ENCODE data around the gene CD81.
A peak's percentile ranks its signal among the peaks of the same experiment; 100 is the strongest.

The CD81 gene

DNA sequence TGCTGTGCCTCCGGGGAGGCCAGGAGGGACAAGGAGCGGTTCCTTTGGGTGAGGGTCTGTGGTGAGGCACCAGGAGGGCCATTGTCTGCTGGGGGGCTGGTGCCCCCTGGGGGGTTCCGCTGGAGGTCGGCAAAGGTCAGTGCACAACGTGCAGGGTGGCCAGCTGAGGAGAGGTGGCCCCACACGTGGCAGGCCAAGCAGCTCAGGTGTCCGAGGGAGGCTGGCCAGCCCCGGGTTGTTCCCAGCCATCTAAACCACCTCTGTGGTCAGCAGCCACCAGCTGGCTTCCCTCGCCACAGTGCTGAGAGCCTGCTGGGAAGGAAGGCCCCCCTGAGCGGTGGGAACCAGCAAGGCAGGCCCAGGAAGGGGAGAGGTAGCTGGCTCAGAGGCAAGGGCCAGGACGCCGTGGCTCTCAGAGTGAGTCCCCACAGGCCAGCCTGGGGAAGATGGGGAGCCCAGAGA is 27.7 kb downstream of the CD81 start:
- no peak for DNase-seq (ENCODE audit: low read depth)

DNA sequence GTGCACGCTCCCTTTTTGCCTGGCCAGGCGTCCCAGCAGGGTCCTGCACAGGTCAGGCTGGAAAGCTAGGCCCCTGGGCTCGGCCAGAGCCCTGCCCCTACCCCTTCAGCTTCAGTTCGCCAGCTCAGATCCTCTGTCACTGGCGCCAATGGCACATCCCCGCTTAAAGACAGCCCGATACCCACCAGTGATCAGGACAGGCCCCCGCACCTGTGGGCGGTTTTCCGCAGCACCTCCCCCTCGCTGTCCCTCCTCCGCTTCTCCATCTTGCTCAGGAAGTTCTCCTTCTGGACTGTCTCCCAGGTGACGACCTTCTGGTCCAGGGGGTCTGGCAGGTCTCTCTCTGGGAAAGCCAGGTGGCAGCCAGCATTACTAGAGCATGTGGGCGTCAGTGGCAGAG is 29.3 kb downstream of the CD81 start:
- DNase-seq (ENCODE audit: low read depth), result no peak

DNA sequence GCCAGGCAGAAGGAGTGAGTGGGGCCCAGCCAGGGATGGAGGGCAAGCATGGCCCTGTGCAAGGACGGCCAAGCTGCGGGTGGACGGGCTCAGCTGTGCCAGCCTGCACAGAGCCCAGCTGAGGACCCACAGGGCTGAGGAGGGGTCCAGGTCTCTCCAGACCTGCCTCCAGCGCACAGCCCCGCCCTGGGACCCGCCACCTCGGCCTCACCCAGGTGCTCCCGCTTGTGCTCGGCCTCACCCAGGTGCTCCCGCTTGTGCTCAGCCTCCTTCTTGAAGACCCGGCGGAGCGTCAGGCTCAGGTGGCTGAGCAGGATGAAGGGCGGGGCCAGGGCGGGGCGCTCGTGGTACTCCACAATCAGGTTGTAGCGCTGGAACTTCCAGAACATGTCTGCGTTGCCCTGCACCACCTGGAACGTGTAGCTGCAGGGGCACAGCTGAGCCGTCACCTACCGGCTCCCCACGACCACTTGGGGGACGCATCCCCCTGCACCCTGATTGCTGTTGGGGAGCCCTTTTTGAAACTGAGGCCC is 29.8 kb downstream of the CD81 start:
- DNase-seq (ENCODE audit: low read depth), result no peak

DNA sequence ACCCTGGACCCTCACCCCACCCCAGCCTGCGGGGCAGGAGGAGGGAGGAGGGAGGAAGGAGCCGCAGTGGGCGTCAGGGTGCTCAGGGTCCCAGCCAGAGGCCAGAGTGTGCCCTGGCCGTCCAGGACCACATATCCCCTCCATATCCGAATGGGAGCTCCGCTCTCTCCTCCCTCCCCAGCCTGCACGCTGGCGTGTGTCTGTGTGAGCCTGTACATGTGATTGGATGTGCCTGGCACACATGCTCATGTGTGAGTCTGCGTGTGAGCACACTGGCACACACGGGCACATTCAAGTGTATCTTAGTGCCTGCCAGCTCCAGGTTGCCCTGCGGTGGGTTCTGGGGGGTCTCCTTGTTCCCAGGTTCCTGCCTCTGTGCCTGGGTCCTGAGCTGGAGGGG is 31.6 kb downstream of the CD81 start:
- no peak for DNase-seq (ENCODE audit: low read depth)

DNA sequence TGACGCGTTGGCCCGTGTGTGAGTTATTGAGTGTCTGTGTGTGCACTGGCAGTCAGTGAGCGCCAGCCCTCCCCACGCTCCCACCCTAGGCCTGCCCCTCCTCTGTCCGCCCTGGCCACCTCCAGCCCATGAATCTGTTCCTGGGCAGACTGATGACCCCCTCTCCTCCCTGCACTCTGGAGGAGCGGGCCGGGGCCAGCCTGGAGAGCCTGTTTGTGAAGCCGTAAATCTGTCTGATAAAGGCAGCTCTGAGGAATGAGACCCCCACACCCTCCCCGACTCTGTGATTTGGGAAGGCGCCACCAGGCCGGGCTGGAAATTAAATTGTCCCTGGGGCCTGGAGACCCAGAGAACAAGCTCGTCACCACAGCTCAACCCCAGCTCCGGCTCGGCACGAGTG is 32.0 kb downstream of the CD81 start:
- DNase-seq (ENCODE audit: low read depth), result no peak

DNA sequence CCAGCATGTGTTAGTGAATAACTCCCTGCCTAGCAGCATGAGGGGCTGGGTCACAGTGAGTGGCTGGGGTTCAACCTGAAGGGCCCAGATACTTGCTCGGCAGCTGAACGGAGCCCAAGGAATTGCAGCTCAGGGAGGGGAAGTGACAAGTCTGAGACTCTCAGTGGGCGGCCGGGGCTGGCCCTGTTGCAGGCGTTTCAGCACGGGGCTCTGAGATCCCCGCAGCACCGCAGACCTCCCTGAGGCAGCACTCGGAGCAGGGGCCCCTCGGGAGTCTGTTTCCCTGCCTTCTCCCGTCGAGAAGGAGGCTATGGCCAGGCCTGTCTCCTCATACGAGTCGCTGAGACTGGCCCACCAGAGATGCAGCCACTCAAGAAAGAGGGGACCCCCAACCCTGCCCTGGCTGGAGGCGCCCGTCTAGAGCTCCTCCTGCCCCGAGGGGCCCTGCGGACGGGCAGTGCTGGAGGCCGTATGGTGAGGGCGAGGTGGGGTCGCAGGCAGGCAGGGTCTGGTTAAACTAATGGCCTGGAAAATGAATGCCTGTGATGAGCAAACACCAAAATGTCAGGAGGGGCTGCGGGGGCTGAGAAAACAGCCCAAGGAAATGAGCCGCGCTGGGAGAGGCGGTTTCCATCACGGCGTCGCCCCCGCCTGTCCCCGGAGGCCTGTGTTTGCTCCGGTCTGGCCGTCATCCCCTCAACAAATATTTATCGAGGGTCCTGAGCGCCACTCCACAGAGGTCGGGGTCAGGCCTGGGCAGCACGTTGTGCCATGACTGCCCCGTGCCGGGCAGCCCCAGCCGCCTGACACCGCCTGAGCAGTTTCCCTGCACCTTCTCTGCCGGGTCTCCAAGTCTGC is 32.7 kb downstream of the CD81 start:
- DNase-seq (ENCODE audit: low read depth), result no peak

DNA sequence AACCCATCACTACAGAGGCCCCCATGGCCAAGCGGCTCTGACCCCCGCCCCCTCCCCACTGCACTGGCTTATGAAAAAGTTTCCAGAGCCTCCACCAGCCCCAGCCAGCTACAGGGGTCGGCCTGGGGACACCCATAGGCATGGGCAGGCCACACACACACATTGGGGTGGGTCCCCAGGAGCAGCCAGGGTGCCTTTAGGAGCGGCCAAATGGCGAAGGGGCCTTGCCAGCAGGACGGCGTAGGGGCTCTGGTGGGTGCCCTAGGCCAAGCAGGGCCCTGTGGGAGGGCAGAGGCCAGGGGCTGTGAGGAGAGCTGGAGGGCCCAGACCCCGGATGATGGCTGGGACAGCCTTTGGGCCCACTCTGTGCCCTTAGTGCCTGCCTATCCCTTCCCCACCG is 33.5 kb downstream of the CD81 start:
- no peak for DNase-seq (ENCODE audit: low read depth)

DNA sequence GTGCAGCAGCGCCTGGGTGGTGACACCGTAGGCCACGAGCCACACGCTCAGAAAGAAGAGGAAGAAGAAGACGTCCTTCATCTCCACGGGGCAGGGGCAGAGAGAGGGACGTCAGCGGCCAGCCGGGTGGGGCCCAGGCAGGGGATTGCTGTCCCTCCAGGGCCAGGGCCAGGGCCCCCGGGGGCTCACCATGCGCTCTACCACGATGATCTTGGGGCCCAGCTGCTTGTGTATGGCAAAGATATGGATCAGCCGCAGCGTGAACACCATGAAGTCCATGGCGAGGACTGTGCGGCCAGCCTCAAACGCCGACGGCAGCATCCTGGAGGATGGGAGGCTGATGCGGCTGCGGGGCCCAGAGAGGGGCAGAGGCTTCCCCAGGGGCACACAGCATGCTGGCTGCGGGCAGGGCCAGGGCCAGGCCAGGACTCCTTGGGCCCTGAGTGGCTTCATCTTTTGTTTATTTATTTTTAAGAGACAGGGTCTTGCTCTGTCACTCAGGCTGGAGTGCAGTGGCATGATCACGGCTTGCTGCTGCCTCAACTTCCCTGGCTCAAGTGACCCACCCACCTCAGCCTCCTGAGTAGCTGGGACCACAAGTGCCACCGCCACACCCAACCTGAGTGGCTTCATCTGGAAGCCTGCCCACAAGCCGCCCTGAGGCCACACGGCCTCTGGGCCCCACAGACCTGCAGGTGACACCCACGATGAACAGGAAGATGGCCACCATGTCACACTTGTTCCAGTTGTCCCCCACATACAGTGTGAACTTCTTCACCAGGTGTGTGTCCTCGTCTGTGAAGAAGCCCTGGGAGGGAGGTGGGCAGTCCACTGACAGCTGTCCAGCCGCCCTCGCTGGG is 34.6 kb downstream of the CD81 start:
- DNase-seq (ENCODE audit: low read depth), result no peak

DNA sequence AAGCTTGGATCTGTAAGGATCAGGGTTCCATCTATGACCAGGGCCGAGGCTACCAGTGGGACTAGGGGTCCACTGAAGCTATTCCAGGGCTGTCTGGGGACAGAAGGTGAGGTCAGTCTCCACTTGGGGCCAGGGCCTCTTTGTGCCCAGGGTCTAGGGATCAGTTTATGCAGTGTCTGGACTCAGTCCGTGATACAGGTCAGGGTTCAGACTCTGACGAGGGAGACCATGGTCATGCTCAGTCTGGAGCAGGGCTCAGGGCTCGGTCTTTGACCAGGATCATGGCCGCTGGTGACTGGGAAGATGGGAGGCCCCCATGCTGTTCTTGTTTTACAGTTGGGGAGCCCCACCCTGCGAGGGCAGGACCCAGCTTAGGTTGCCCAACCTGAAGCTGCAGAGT is 35.2 kb downstream of the CD81 start:
- no peak for DNase-seq (ENCODE audit: low read depth)

DNA sequence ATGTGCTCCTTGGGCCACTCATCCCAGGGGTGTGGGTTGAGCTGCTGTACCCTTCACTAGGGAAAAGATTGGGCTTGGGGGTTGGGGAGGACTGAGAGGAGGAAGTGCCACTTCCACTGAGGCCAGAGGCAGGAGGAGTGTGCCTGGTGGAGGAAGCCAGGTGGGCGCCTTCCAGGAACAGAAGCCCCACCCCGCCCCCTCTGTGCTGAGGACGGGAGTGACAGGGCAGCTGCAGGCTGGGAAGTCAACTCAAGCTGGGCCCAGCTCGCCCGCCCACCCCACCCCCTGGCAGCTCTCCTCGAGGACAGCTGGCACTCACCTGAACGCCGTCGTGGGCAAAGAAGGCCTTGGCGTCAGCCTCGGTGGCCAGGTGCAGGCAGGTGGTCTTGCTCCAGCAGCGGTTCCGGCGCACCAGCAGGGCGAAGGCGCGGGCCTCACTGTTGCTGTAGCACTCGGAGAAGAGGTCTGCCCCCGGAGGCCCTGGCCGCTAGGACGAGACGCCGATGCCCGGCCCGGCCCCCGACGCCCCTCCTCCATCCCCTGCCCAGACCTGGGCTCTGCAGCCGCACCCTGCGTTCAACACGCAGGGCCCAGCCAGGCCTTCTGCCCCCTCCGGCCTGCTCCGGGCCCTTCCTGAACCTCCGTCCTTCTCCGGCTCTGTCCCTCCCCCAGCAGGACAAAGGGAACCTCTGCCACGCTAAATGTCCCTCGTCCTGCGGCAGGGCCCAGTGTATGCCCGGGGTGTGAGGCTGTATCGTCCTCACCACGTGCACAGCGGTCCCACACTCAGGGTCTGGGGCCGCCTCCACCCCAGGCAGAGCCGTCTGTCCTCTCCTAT is 36.9 kb downstream of the CD81 start:
- no peak for DNase-seq (ENCODE audit: low read depth)

DNA sequence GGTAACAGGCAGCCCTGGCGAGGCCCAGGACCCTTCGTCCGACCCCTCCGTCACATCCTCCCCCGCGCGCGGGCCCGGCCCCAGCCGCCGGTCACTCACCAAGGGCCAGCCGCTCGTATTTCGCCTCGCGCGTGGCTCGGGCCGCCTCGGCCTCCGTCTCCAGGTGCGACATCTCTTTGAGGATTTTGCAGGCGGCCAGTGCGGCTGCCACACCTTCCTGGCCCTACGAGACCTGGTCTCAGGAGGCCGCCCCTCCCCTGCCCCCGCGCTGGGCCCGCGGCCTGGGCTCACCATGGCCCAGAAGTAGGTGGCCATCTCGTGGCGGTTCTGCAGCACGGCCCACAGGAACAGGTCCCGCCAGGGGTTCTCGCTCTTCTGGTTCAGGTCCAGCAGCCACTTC is 37.5 kb downstream of the CD81 start:
- no peak for DNase-seq (ENCODE audit: low read depth)

DNA sequence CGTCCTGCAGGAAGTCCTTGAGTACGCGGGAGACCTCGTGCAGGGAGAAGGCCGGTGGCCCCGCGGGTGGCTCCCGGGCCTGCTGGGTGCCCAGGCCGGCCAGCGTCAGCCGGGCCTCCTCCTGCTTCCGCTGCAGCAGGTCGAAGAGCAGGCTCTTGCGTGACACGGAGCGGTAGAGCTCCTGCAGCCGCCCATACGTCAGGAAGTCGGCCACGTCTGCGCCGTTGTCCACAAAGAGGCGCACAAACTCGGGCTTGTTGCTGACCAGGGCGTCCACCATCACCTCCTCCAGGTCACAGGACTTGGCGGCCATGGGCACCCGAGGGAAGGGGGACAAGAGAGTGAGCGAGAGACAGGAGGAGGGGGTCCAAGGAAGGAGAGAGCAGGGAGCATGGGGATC is 38.1 kb downstream of the CD81 start:
- no peak for DNase-seq (ENCODE audit: low read depth)

DNA sequence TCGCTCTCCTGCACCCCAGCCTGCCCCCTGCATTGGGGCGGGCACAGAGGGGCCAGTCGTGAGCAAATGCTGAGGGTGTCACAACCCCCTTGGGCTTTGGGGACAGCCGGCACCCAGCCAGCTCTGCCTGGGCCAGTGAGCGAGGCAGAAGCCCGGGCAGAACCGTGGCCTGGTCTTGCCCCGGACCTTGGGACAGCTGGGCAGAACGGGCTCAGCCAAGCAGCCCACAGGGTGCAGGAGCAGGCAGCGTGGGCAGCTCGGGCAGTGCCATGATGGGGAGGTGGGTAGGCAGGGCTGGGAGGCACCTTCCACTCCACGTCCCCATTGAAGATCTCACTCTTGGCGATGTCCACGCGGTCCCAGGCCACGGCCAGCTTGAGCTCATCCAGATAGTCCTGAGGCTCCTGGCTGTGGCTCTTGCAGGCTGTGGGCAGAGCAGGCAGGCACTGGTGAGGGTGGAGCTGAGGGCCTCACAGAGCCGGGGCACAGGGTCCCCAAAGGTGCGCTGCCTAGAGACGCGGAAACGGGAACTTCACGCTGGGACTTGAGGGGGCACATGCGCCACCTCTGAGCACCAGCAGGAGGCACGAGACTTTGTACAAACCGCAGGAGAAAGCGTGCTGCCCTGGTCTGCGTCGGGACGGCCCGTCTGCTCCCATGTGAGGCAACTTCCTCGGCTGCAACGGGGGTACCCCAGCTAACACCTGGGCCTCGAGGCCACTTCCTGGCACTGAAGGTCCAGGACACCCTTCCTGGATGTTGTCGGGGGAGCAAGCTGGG is 38.7 kb downstream of the CD81 start:
- DNase-seq (ENCODE audit: low read depth), result no peak

DNA sequence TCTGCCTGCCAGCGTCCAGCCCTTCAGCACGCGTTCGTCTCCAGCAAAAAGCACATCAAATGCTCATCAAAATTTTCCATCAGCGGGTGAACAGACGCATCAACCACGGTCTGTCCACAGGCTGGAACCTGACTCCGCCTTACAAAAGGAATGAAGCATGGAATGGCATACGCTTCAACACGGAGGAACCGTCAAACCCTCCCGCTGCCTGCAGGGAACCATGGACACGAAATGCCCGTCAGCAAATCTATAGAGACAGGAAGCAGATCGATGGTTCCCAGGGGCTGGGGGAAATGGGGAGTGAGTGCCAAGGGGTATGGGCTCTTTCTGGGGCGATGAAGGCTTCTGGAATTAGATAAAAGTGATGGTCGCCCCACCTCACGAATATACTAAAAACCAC is 39.7 kb downstream of the CD81 start:
- no peak for DNase-seq (ENCODE audit: low read depth)

DNA sequence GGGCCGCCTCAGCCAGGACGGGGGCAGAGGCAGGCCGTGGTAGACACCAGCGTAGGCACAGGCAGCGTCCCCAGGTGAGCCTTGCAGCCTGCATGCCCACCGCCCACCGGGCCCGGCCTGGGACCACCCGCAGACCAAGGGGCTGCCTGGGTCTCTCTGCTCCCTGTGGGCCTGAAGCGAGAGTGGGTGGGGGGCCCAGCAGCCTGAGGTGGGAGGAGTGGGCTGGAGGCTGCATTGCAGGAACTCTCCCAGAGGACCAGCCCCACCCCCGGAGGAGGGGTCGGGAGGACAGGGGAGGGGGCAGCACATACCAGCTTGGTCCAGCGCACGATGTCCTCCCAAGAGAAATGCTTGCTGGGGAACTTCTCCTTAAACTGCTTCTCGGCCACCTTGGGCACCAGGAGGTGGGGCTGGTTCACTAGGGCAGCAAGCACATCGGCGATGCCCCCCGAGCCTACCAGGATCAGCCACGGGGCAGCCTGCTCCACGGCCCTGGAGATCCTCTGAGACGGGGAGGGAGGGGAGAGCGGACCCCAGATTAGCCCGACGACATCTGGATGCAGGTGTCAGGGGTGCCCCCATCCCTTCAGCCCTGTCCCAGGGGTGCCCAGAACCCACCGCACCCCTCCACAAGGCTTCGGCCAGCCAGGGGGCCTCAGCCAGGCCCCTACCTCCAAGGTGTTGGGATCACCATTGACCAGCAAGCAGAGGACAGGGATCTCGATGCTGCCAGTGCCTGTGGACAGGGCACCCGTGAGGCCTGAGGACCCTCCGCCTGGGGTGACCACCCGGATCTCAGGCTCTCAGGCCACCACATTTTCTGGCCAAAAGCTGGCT is 41.0 kb downstream of the CD81 start:
- no peak for DNase-seq (ENCODE audit: low read depth)

DNA sequence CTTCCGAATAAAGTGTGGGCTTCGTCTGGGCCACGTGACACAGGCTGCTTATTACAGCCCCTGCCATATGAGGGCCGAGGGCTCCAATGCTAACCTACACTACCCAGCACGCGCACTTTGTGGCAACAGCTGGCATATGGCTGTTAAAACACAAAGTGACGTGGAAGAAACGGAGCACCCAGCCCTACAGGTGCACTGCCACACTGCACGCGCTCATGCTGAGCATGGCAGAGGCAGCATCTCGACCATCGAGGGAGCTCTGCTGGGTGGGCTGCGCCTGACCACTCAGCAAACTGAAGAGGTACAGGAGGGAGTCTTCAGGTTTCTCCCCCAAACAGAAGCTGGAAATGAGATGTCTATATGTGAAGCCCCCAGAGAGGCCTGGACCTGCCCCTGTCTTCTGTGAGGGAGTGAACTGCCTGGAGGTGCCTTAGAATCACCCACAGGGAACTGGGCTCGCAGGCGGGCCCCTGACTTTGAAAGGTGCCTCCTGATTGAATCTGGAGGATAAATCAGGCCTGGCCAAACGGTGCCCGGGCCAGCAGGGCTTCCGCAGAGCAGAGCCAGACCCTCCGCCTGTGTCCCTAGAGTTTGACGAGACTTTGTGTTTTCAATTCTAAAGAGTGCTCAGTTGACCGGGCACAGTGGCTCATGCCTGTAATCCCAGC is 41.7 kb downstream of the CD81 start:
- no peak for DNase-seq (ENCODE audit: low read depth)

DNA sequence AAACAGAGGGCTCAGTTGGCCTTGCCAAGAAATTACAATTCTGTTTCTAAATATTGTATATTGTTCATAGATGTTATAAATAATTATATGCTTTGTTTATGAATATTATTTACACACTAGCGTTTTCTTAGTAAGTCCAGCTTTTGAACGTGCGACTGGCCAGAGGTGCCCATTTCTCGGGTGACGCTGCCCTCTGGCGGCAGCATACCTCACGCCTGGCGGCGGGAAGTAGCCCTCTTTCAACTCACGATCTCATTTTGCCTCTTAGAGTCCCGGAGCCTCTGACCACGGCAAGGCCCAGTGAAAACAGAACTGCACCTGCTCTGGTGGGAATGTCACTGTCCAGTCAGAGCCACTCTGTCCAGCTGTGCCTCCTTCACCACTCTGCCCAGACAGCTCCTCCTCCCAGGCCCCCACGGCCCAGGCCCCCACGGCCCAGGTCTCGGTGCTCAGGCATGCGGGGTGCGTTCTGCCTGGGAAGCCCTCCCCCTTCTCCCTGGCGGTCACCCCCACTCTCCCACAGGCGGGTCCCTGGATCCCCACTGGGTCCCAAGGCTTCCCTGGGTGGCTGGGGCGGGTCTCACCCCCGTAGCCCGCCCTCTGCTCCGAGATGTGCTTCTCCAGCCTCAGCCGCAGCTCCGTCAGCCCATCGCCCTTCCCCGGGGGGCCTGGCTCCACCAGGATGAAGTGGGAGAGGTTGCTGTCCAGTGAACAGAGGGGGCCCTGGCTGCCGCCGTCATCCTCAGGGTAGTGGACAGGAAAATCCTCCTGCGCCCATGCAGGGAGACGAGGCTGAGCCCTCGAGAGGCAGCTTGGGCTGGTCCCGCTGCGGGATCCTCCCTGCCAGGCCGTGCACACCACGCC is 42.8 kb downstream of the CD81 start:
- peak; percentile 36 for DNase-seq (ENCODE audit: low read depth)

DNA sequence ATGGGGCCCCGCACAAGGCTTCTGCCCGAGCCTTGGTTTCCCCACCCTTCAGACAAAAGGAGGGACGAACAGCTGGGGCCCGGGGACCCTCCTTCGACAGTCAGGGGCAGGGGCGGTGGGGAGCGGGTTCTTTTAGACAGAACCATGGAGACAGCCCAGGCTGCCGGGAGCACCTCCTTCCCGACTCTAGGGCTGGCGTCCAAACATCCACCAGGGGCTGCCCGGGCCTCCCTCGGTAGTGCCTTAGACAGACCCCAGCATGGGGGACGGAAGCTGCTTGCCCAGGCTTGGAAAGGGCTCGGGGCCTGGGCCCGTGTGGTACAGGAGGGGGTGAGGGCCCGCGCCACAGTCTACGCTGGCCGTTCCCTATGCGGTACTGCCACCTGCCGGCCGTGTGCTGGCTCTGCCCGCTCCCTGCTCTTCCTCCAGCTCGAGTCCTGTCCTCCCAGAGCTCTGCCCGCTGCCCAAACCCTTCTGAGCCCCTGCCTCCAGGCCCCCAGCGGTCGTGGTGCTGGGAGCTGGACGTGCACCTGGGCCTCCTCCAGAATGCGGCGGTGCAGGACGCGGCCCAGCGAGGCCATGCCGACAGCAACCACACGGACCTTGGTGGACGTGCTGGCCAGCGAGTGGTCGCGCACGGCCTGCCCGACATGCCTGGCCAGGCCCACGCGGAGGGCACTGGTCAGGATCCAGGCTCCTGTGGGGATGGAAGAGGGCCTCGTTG is 43.6 kb downstream of the CD81 start:
- DNase-seq (ENCODE audit: low read depth), result peak; percentile 63

Data from activated T-helper 9 cell treated with anti-CD3 and anti-CD28 coated beads, Interleukin-2, amount 50 U/mL, for 16 hours (primary cell).